Fibroblast of upper back skin (primary cell): Measurements from ENCODE around the gene PTDSS2.

ENCODE experiments used
- DNase-seq: peaks from one replicate; pipeline ENCODE4 v3.0.0-alpha.2; 2013

Gene PTDSS2

GRCh38 chr11:494761-495536 lies 44.9 kb downstream of the PTDSS2 start:
- no peak for DNase-seq

- no peak for DNase-seq
These were observed 45.5 kb downstream of the PTDSS2 start for GRCh38 chr11:495537-495931.

- DNase-seq = no peak
These were observed 46.9 kb downstream of the PTDSS2 start for GRCh38 chr11:496834-497564.

GRCh38 chr11:497565-498296 lies 47.7 kb downstream of the PTDSS2 start:
- no peak for DNase-seq

DNA sequence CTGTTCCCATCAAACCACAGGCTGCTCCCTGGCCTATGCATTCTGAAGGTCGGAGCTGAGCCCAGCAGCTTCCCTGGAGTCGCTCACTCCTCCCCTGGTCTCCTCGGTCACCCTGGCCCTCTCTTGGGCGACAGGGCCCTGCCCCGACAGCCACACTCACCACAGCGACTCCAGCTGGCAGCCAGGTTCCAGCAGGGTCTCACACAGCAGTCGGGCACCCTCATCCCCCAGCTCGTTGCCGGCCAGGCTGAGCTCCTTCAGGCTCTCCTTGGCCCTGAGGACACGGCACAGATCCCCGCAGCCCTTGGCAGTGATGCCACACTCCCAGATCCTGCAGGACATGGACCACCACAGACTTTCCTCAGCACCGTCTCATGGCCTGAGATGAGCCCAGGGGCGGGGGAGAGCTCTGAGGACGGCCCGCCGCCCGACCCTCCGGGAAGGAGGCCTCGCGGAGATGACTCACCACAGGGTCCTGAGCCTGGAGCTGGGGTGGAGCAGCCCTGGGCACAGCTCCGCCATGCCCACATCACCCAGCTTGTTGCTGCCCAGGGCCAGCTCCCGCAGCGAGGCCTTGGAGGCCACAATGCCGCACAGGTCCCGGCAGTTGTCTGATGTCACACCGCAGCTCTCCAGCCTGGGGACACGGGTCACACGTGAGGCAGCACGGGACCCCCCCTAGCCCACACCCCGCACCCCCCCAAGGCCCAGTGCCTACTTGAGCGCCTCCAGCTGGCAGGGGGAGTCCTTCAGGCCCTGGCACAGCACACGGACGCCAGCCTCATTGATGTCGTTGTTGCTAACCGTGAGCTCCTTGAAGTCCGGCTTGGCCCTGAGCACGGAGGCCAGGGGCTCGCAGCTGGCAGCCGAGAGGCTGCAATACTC lies 48.5 kb downstream of the PTDSS2 start:
- DNase-seq = no peak

- no peak for DNase-seq
These were observed 49.4 kb downstream of the PTDSS2 start for GRCh38 chr11:499201-500076.

GRCh38 chr11:501001-501682 lies 51.1 kb downstream of the PTDSS2 start:
- no peak for DNase-seq

- no peak for DNase-seq
These were observed 51.7 kb downstream of the PTDSS2 start for GRCh38 chr11:501683-502287.

DNA sequence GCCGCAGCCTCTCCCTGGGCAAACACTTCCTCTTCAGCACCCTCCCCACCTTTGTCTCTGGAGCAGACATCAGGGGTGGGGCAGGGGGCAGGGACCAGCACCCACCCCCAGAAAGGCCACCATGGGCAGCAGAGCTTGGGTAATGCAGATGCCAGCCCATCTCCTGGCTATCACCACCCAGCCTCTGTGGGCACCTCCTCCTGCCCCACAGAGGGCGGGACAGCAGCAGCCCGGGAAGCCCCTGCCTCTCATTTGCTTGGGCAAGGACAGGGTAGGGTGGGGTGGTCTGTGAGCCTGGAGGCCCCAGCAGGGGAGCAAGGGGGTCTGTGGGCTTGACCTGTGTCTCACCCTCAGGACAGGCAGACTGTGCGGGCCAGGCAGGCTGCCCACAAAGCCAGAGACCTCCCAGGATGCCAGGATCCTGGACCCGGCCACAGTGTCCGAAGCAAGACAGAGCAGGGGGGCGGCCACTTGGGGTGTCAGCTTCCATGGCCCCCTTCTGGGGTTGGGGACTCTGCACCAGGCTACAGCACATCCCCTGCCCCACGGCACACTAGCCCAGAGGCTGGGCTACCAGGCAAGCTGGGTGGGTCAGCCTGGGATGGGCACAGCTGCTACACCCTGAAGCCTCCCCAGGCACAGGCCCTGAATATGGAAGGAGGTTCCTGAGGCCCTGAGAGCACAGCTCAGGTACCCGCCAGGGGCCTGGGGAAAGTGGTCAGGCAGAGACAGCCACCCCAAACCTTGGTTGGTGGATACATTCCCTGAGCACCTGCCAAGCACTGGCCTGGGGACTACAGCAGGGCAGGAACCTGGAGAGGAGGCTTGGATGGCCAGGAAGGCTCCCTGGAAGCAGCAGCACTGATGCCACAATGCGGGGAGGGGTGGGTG lies 52.5 kb downstream of the PTDSS2 start:
- no peak for DNase-seq

GRCh38 chr11:503179-503981 lies 53.3 kb downstream of the PTDSS2 start:
- DNase-seq = peak; percentile 38

DNA sequence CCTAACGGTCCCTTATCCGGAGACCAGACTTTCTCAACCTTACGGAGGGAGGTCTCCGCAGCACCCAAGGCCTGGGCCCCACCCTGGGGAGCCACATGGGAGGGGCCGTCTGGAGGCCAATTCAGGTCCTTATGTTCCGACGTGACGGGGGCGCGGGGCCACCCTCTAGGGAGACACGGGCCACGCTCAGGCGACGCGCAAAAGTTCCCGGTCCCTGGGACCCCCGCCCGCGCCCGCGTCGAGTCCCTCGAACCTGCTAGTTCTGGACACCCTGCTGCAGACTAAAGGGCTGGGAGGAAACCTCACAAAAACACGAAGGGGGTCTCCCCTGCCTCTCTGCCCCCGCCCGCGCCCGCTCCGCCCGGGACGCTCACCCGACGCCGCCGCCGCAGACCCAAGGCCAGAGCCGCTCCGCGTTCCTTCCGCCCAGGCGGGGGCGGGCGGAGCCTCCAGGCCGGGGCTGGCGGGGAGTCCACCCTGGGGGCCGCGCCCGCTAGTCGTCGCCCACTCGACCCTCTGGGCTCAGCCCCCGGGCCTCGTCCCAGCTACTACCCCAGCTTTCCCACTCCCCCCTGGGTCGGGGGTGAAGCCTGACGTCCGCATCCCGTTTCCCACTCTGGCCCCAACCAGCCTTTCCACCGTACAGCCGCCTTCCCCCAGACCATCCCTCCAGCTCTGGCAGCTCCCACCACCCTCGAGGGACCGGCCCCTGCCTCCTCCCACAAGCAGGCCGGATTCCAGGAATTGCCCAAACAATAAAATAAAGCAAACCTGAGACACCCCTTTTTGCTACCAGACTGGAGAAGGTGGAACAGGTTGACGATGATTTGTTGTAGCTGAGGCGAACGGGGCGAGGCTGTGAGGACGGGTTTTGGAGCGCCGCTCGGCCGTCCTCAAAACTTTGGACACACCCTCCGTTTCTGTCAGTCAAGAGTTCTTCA lies 54.2 kb downstream of the PTDSS2 start:
- no peak for DNase-seq

DNA sequence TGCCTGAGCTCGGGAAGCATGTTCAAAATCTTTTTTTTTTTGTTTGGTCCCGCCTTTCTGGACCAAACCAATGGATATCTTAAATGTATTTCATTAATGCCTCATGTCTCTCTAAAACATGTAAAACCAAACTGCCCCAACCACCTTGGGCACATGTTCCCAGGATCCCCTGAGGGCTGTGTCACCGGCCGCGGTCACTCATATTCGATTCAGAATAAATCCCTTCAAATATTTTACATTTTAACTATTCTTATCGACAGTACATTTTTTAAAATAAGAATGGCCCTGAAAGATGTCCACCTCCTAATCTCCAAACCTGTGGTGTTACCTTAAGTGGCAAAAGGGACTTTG lies 54.9 kb downstream of the PTDSS2 start:
- DNase-seq = peak; percentile 34

DNA sequence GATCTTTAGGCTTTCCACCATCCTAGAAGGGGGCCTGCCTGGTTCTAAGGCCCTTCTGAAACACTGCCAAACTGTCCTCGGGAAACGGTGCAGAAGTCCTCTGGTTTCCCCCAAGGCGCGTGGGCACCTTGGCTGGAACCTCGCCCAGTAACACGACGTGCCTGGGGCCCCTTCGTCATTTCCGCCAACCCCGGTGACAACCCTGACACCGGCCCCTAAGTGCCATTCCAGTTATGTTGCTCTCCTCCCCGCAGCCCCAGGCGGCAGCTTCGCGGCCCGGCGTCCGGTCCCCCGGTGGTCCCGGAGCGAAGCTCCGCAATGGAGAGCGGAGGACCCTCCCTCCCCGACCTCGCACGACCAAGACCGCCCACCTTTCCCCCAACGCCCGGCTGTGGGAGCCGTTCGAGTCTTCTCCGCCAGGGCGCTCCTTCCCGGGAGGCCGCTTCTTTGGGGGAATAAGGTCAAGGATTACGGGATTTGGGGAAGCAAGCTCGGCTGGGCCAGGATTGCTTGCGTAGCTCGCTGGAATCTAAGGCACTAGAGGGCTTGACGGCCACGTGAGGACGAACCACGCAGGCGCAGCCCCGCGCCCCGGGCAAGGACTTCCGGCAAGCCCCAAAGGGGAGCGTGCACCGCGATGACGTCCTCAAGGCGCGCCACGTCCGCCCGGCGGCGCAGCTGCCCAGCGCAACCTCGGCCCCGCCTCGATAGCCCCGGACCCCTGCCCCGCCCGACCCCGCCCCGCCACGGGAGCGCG lies 56.3 kb downstream of the PTDSS2 start:
- DNase-seq = peak; percentile 97

- peak; percentile 95 for DNase-seq
These were observed 57.1 kb downstream of the PTDSS2 start, which contains the start of gene RNH1 for GRCh38 chr11:506995-507726. Gene RNH1 (minus strand): TSS chr11:507242. CDS start chr11:502162, 5,080 bp downstream.

- no peak for DNase-seq
These were observed 57.8 kb downstream of the PTDSS2 start for GRCh38 chr11:507727-508515.
